H54 (cell line): ENCODE results near the gene CDIP1.

Experiments
- DNase-seq: peaks from one replicate; pipeline ENCODE4 v3.0.0; 2011; ENCODE audit warnings: low spot score, mixed read lengths; ENCODE audit not compliant: insufficient read length
- FAIRE-seq: peaks from 3 replicates; lab custom pipeline; 2011; peaks lifted over from hg19 to GRCh38; lab: Jason Lieb, UNC
- POLR2A ChIP-seq: IDR thresholded peaks from 2 replicates; pipeline ENCODE4 v1.6.1; 2011; ENCODE audit warnings: low read depth, mild to moderate bottlenecking, low read length

CDIP1 gene

GRCh38 chr16:4533490-4533889, 5.1 kb downstream of the CDIP1 start:
- DNase-seq (no peak), FAIRE-seq (no peak)
- TF ChIP-seq POLR2A, result no peak

- FAIRE-seq, result no peak
- no peak for TF ChIP-seq POLR2A
- DNase-seq, result no peak
These were observed 6.3 kb downstream of the CDIP1 start for GRCh38 chr16:4532238-4532637.

- no peak for TF ChIP-seq POLR2A
- no peak for DNase-seq
- no peak for FAIRE-seq
These were observed 6.8 kb downstream of the CDIP1 start for GRCh38 chr16:4531811-4532210.

GRCh38 chr16:4529085-4530060, 9.2 kb downstream of the CDIP1 start:
- peak; percentile 48 for DNase-seq
- TF ChIP-seq POLR2A, result no peak
- no peak for FAIRE-seq

- FAIRE-seq, result no peak
- DNase-seq, result no peak
- no peak for TF ChIP-seq POLR2A
These were observed 12.8 kb downstream of the CDIP1 start for GRCh38 chr16:4525634-4526277.

GRCh38 chr16:4525069-4525468, 13.5 kb downstream of the CDIP1 start:
- TF ChIP-seq POLR2A, result no peak
- DNase-seq, result no peak
- FAIRE-seq, result no peak

GRCh38 chr16:4524571-4524970, 14.0 kb downstream of the CDIP1 start:
- FAIRE-seq (no peak), DNase-seq (no peak)
- no peak for TF ChIP-seq POLR2A

GRCh38 chr16:4523686-4524085, 14.9 kb downstream of the CDIP1 start:
- DNase-seq (no peak), FAIRE-seq (no peak)
- TF ChIP-seq POLR2A, result no peak

- DNase-seq, result no peak
- FAIRE-seq, result no peak
- TF ChIP-seq POLR2A, result no peak
These were observed 16.5 kb downstream of the CDIP1 start for GRCh38 chr16:4522051-4522581.

GRCh38 chr16:4520913-4521312, 17.7 kb downstream of the CDIP1 start:
- FAIRE-seq (no peak), DNase-seq (no peak)
- TF ChIP-seq POLR2A, result no peak

GRCh38 chr16:4519274-4520058, 19.1 kb downstream of the CDIP1 start:
- no peak for FAIRE-seq
- no peak for TF ChIP-seq POLR2A
- DNase-seq, result no peak

- no peak for TF ChIP-seq POLR2A
- DNase-seq (peak; percentile 31), FAIRE-seq (no peak)
These were observed 20.5 kb downstream of the CDIP1 start for GRCh38 chr16:4517812-4518680.

GRCh38 chr16:4515611-4516233, 22.9 kb downstream of the CDIP1 start:
- TF ChIP-seq POLR2A, result no peak
- FAIRE-seq (no peak), DNase-seq (no peak)
